ENCODE results near the gene PGM3. TPM values are rescaled to one million over a fixed set of nuclear protein-coding genes. Genes with fewer than 3 reads are reported as not detected.

Gene PGM3
- total RNA-seq, 1 experiment from 2014 or later = 97.0 TPM

DNA sequence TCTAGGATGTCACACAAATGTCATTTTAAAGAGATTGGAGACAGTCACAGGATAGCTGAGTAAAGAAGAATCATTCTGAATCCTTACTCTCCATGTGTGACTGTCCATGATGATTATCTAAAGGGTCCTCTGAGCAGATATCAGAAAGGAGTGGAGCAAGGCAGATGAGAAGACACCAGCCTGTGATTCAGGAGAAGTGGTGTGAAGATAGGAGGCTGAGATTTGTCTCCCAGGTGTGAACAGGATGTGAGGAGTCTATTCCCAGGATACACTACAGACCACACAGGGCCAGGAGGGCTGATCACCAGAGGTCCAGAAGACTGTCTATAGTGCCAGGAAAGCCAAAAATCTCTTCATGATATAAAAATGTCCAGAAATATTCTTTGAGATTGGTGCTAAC, 27.1 kb upstream of the PGM3 start:
- ChIA-PET POLR2A (no interaction called here), CTCF (no interaction called here)
- H3K9me3 ChIP-seq = no peaks in the 10 kb centered on the region
- H3K9me3 Mint-ChIP-seq (ENCODE audit: unreplicated experiment) = no peaks in the 10 kb centered on the region
- DNase-seq = no peak
- TF ChIP-seq CTCF (IDR thresholded peaks at IDR 0.05; ENCODE audit: insufficient read depth in 1 of 2, low read depth in 1 of 2, low read length in 1 of 2, severe bottlenecking in 1 of 2, unreplicated experiment in 1 of 2) = no peak
- peaks cover 15% of the 10 kb centered on the region for H3K4me1 Mint-ChIP-seq (ENCODE audit: low read depth, unreplicated experiment)
- intact Hi-C loops (cut with micrococcal nuclease; ENCODE audit: unreplicated experiment) = loop anchor here (5.0 kb wide), 2 partner anchors 62 to 317 kb away; no protein-coding TSS in a partner anchor
- no peak overlapping the region for H3K4me3 Mint-ChIP-seq (ENCODE audit: unreplicated experiment)
- peaks cover 32% of the 10 kb centered on the region for H3K4me1 ChIP-seq
- no peaks in the 10 kb centered on the region for H3K27me3 Mint-ChIP-seq (ENCODE audit: insufficient read depth, unreplicated experiment)
- no peaks in the 10 kb centered on the region for H3K27me3 ChIP-seq (replicated peaks; ENCODE audit: control insufficient read depth, insufficient read depth, low read length)
- H3K36me3 ChIP-seq (ENCODE audit: control insufficient read depth, insufficient read depth, low read length) = no peaks in the 10 kb centered on the region; the same call in 1 of the 2 replicates
- H3K36me3 Mint-ChIP-seq (ENCODE audit: insufficient read depth, unreplicated experiment) = peaks cover 91% of the 10 kb centered on the region
- no peak overlapping the region for H3K4me3 ChIP-seq (ENCODE audit: low read depth, low read length)
- BruUV-seq (replicated peaks) = no TSS peak
- H3K27ac Mint-ChIP-seq (ENCODE audit: unreplicated experiment) = no peak overlapping the region

- Histone ChIP-seq H3K36me3 (ENCODE audit: control insufficient read depth, insufficient read depth, low read length) (no peaks in the 10 kb centered on the region; the same call in 1 of the 2 replicates), H3K9me3 (no peaks in the 10 kb centered on the region), H3K4me3 (ENCODE audit: low read depth, low read length) (no peak overlapping the region), H3K27me3 (replicated peaks; ENCODE audit: control insufficient read depth, insufficient read depth, low read length) (no peaks in the 10 kb centered on the region), H3K4me1 (peaks cover 27% of the 10 kb centered on the region)
- ChIA-PET POLR2A (no interaction called here), CTCF (no interaction called here)
- no TSS peak for BruUV-seq (replicated peaks)
- no peak for TF ChIP-seq CTCF (IDR thresholded peaks at IDR 0.05; ENCODE audit: insufficient read depth in 1 of 2, low read depth in 1 of 2, low read length in 1 of 2, severe bottlenecking in 1 of 2, unreplicated experiment in 1 of 2)
- H3K9me3 Mint-ChIP-seq (ENCODE audit: unreplicated experiment) = no peaks in the 10 kb centered on the region
- peaks cover 18% of the 10 kb centered on the region for H3K4me1 Mint-ChIP-seq (ENCODE audit: low read depth, unreplicated experiment)
- no peak for DNase-seq
- H3K27ac Mint-ChIP-seq (ENCODE audit: unreplicated experiment) = no peak overlapping the region
- H3K36me3 Mint-ChIP-seq (ENCODE audit: insufficient read depth, unreplicated experiment) = peaks cover 92% of the 10 kb centered on the region
- intact Hi-C loops (cut with micrococcal nuclease; ENCODE audit: unreplicated experiment) = no loop called here
- no peaks in the 10 kb centered on the region for H3K27me3 Mint-ChIP-seq (ENCODE audit: insufficient read depth, unreplicated experiment)
- no peak overlapping the region for H3K4me3 Mint-ChIP-seq (ENCODE audit: unreplicated experiment)
Observed at GRCh38 chr6:83218646-83219045, 25.6 kb upstream of the PGM3 start.

DNA sequence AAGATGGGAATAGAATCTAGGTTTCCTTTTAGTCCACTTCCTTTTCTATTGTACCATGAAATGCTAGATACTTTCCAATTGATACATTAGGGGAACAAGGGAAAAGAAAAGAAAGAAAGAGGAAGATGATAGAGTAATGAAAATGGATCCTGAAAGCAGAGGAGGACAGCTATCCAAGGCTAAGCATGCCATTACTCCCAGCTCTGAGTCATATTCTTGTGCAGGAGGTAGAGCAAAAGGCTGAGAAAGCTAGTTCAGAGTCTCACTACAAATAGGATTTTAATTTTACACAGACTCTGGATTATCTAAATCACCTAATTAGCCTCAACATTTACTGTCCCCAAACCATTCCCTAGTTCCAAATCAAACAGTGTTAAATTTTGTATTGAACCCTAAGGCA, 23.7 kb upstream of the PGM3 start:
- Mint-ChIP-seq H3K4me3 (ENCODE audit: unreplicated experiment) (no peak overlapping the region), H3K36me3 (ENCODE audit: insufficient read depth, unreplicated experiment) (peaks cover 87% of the 10 kb centered on the region), H3K27ac (ENCODE audit: unreplicated experiment) (no peak overlapping the region), H3K9me3 (ENCODE audit: unreplicated experiment) (no peaks in the 10 kb centered on the region), H3K4me1 (ENCODE audit: low read depth, unreplicated experiment) (peaks cover 14% of the 10 kb centered on the region), H3K27me3 (ENCODE audit: insufficient read depth, unreplicated experiment) (no peaks in the 10 kb centered on the region)
- H3K9me3 ChIP-seq = no peaks in the 10 kb centered on the region
- intact Hi-C loops (cut with micrococcal nuclease; ENCODE audit: unreplicated experiment) = no loop called here
- TF ChIP-seq CTCF (IDR thresholded peaks at IDR 0.05; ENCODE audit: insufficient read depth in 1 of 2, low read depth in 1 of 2, low read length in 1 of 2, severe bottlenecking in 1 of 2, unreplicated experiment in 1 of 2) = no peak
- H3K4me3 ChIP-seq (ENCODE audit: low read depth, low read length) = no peak overlapping the region
- no TSS peak for BruUV-seq (replicated peaks)
- peaks cover 14% of the 10 kb centered on the region for H3K4me1 ChIP-seq
- no peaks in the 10 kb centered on the region; the same call in 1 of the 2 replicates for H3K36me3 ChIP-seq (ENCODE audit: control insufficient read depth, insufficient read depth, low read length)
- no peaks in the 10 kb centered on the region for H3K27me3 ChIP-seq (replicated peaks; ENCODE audit: control insufficient read depth, insufficient read depth, low read length)
- no peak for DNase-seq
- POLR2A ChIA-PET = no interaction called here
- CTCF ChIA-PET = interaction anchor here (2.2 kb wide), 1 partner anchor 151 kb away, joined by 10 read pairs; the partner anchor contains the start of gene UBE3D
